ENCODE measurements around the gene SBF2. TPM values are rescaled to one million over a fixed set of nuclear protein-coding genes. Genes with fewer than 3 reads are reported as not detected.
"Not testable (repeated sequence)": the region's sequence is repeated elsewhere in the genome, so short reads cannot be mapped to it uniquely, and the experiment has no call there.

The SBF2 gene
- total RNA-seq, 1 experiment from 2014 or later, result 67.9 TPM

GRCh38 chr11:10283991-10284390 lies 10.0 kb downstream of the SBF2 start:
- no peak for DNase-seq (ENCODE audit: low spot score)

GRCh38 chr11:10282117-10282516 lies 11.9 kb downstream of the SBF2 start:
- in situ Hi-C loops (cut with HindIII; ENCODE audit: low sequenced_read_pairs), result no loop called here
- no peak for DNase-seq (ENCODE audit: low spot score)

More at GRCh38 chr11:10283991-10284390, 10.0 kb downstream of the SBF2 start:
- in situ Hi-C loops (cut with HindIII; ENCODE audit: low sequenced_read_pairs), result no loop called here

GRCh38 chr11:10275714-10276113 lies 18.3 kb downstream of the SBF2 start:
- DNase-seq (ENCODE audit: low spot score), result no peak
- in situ Hi-C loops (cut with HindIII; ENCODE audit: low sequenced_read_pairs), result no loop called here

- no peak for DNase-seq (ENCODE audit: low spot score)
- in situ Hi-C loops (cut with HindIII; ENCODE audit: low sequenced_read_pairs), result no loop called here
Observed at GRCh38 chr11:10274726-10275125, 19.3 kb downstream of the SBF2 start.

GRCh38 chr11:10273738-10274137 lies 20.3 kb downstream of the SBF2 start:
- in situ Hi-C loops (cut with HindIII; ENCODE audit: low sequenced_read_pairs), result no loop called here
- no peak for DNase-seq (ENCODE audit: low spot score)

GRCh38 chr11:10272132-10272531 lies 21.9 kb downstream of the SBF2 start:
- no peak for DNase-seq (ENCODE audit: low spot score)
- in situ Hi-C loops (cut with HindIII; ENCODE audit: low sequenced_read_pairs), result no loop called here

GRCh38 chr11:10268746-10269488 lies 25.1 kb downstream of the SBF2 start:
- in situ Hi-C loops (cut with HindIII; ENCODE audit: low sequenced_read_pairs), result no loop called here

GRCh38 chr11:10267821-10268220 lies 26.2 kb downstream of the SBF2 start:
- DNase-seq (ENCODE audit: low spot score), result no peak
- in situ Hi-C loops (cut with HindIII; ENCODE audit: low sequenced_read_pairs), result no loop called here

More at GRCh38 chr11:10268746-10269488, 25.1 kb downstream of the SBF2 start:
- no peak for DNase-seq (ENCODE audit: low spot score)

- DNase-seq (ENCODE audit: low spot score), result no peak
- in situ Hi-C loops (cut with HindIII; ENCODE audit: low sequenced_read_pairs), result no loop called here
Observed at GRCh38 chr11:10265936-10266335, 28.1 kb downstream of the SBF2 start.

GRCh38 chr11:10264716-10265115 lies 29.3 kb downstream of the SBF2 start:
- in situ Hi-C loops (cut with HindIII; ENCODE audit: low sequenced_read_pairs), result not testable (repeated sequence)

GRCh38 chr11:10263929-10264328 lies 30.1 kb downstream of the SBF2 start:
- DNase-seq (ENCODE audit: low spot score), result no peak
- in situ Hi-C loops (cut with HindIII; ENCODE audit: low sequenced_read_pairs), result no loop called here

More at GRCh38 chr11:10264716-10265115, 29.3 kb downstream of the SBF2 start:
- not testable (repeated sequence) for DNase-seq (ENCODE audit: low spot score)

- DNase-seq (ENCODE audit: low spot score), result no peak
- in situ Hi-C loops (cut with HindIII; ENCODE audit: low sequenced_read_pairs), result no loop called here
Observed at GRCh38 chr11:10261821-10262220, 32.2 kb downstream of the SBF2 start.

GRCh38 chr11:10257478-10257877 lies 36.5 kb downstream of the SBF2 start:
- DNase-seq (ENCODE audit: low spot score), result no peak
- in situ Hi-C loops (cut with HindIII; ENCODE audit: low sequenced_read_pairs), result no loop called here

- in situ Hi-C loops (cut with HindIII; ENCODE audit: low sequenced_read_pairs), result no loop called here
- no peak for DNase-seq (ENCODE audit: low spot score)
Observed at GRCh38 chr11:10255388-10256125, 38.5 kb downstream of the SBF2 start.

- in situ Hi-C loops (cut with HindIII; ENCODE audit: low sequenced_read_pairs); DNase-seq (ENCODE audit: low spot score): not testable (repeated sequence)
Observed at GRCh38 chr11:10249448-10250131, 44.4 kb downstream of the SBF2 start.

GRCh38 chr11:10247011-10247410 lies 47.0 kb downstream of the SBF2 start:
- in situ Hi-C loops (cut with HindIII; ENCODE audit: low sequenced_read_pairs), result no loop called here
- no peak for DNase-seq (ENCODE audit: low spot score)

GRCh38 chr11:10243896-10244575 lies 50.0 kb downstream of the SBF2 start:
- in situ Hi-C loops (cut with HindIII; ENCODE audit: low sequenced_read_pairs), result no loop called here
- no peak for DNase-seq (ENCODE audit: low spot score)

- in situ Hi-C loops (cut with HindIII; ENCODE audit: low sequenced_read_pairs), result no loop called here
- no peak for DNase-seq (ENCODE audit: low spot score)
Observed at GRCh38 chr11:10236840-10237239, 57.2 kb downstream of the SBF2 start.

- no peak for DNase-seq (ENCODE audit: low spot score)
- in situ Hi-C loops (cut with HindIII; ENCODE audit: low sequenced_read_pairs), result no loop called here
Observed at GRCh38 chr11:10233581-10233980, 60.4 kb downstream of the SBF2 start.
